ENCODE data around the gene MTFP1. TPM values are rescaled to one million over a fixed set of nuclear protein-coding genes. Genes with fewer than 3 reads are reported as not detected.
"Not testable (repeated sequence)": the region's sequence is repeated elsewhere in the genome, so short reads cannot be mapped to it uniquely, and the experiment has no call there.

MTFP1 gene
- total RNA-seq, 2 experiments from 2014 or later = 37.2 to 38.0 TPM

- Histone ChIP-seq H3K4me3 (ENCODE audit: low read length) (no peak overlapping the region), H3K4me1 (ENCODE audit: insufficient read depth, low read length) (peaks cover 18% of the 10 kb centered on the region), H3K27me3 (ENCODE audit: control insufficient read depth in 1 of 2, insufficient read depth in 2 of 2, low read length in 2 of 2) (peaks cover 17 to 19% of the 10 kb centered on the region in 2 experiments), H3K9me3 (ENCODE audit: control insufficient read depth in 1 of 2, insufficient read depth in 1 of 2, low read length in 2 of 2) (peaks cover 0 to 15% of the 10 kb centered on the region in 2 experiments), H3K36me3 (ENCODE audit: insufficient read depth, low read length) (no peaks in the 10 kb centered on the region), H3K27ac (ENCODE audit: low read depth in 1 of 2, low read length in 2 of 2) (no peak overlapping the region)
- no peak overlapping the region for H3K27ac Mint-ChIP-seq
- peak in 8 of 14 experiments; percentile 19 to 75 (median 44) for DNase-seq
- peaks cover 72% of the 10 kb centered on the region for H3K27me3 Mint-ChIP-seq
- POLR2A ChIA-PET = no interaction called here
- peaks cover 4% of the 10 kb centered on the region for H3K36me3 Mint-ChIP-seq (ENCODE audit: low read depth)
- CTCF ChIA-PET = interaction anchor here (0.9 to 2.2 kb wide), 5 partner anchors 8 to 157 kb away, joined by 3 to 6 read pairs (median 4); no protein-coding TSS in a partner anchor
- peaks cover 16% of the 10 kb centered on the region for H3K4me1 Mint-ChIP-seq (ENCODE audit: low read depth)
- H3K9me3 Mint-ChIP-seq = peaks cover 6% of the 10 kb centered on the region
- ATAC-seq (ENCODE audit: poor library complexity) = peak; percentile 63
- intact Hi-C loops (cut with DNase I, micrococcal nuclease) = loop anchor here in 1 of 2 experiments (5.0 kb wide), 1 partner anchor 42 kb away; no protein-coding TSS in a partner anchor
- TF ChIP-seq CTCF (IDR thresholded peaks at IDR 0.05) = peak; percentile 68
- no peak overlapping the region for H3K4me3 Mint-ChIP-seq
Measured at GRCh38 chr22:30444632-30445437, 19.3 kb downstream of the MTFP1 start.

- Histone ChIP-seq H3K27me3 (ENCODE audit: control insufficient read depth in 1 of 2, insufficient read depth in 2 of 2, low read length in 2 of 2) (peaks cover 15% of the 10 kb centered on the region in 2 experiments), H3K4me3 (ENCODE audit: low read length) (no peak overlapping the region), H3K9me3 (ENCODE audit: control insufficient read depth in 1 of 2, insufficient read depth in 1 of 2, low read length in 2 of 2) (peaks cover 0 to 13% of the 10 kb centered on the region in 2 experiments), H3K27ac (ENCODE audit: low read depth in 1 of 2, low read length in 2 of 2) (no peak overlapping the region), H3K4me1 (ENCODE audit: insufficient read depth, low read length) (peaks cover 18% of the 10 kb centered on the region), H3K36me3 (ENCODE audit: insufficient read depth, low read length) (no peaks in the 10 kb centered on the region)
- DNase-seq (no peak), ATAC-seq (ENCODE audit: poor library complexity) (no peak)
- ChIA-PET POLR2A (no interaction called here), CTCF (interaction anchor here (0.9 to 2.2 kb wide), 5 partner anchors 11 to 158 kb away, joined by 3 to 8 read pairs (median 4); no protein-coding TSS in a partner anchor)
- Mint-ChIP-seq H3K4me3 (no peak overlapping the region), H3K27ac (no peak overlapping the region), H3K9me3 (peaks cover 6% of the 10 kb centered on the region), H3K27me3 (peaks cover 70% of the 10 kb centered on the region), H3K36me3 (ENCODE audit: low read depth) (peaks cover 4% of the 10 kb centered on the region), H3K4me1 (ENCODE audit: low read depth) (peaks cover 16% of the 10 kb centered on the region)
- intact Hi-C loops (cut with DNase I, micrococcal nuclease) = loop anchor here in 1 of 2 experiments (5.0 kb wide), 1 partner anchor 42 kb away; no protein-coding TSS in a partner anchor
- TF ChIP-seq CTCF (IDR thresholded peaks at IDR 0.05) = peak; percentile 23
Measured at GRCh38 chr22:30445438-30446145, 20.0 kb downstream of the MTFP1 start.

GRCh38 chr22:30447656-30448055 is 22.1 kb downstream of the MTFP1 start:
- TF ChIP-seq CTCF (IDR thresholded peaks at IDR 0.05) = no peak
- peaks cover 0 to 13% of the 10 kb centered on the region in 2 experiments for H3K9me3 ChIP-seq (ENCODE audit: control insufficient read depth in 1 of 2, insufficient read depth in 1 of 2, low read length in 2 of 2)
- intact Hi-C loops (cut with DNase I, micrococcal nuclease) = loop anchor here in 1 of 2 experiments (5.0 kb wide), 1 partner anchor 40 kb away; no protein-coding TSS in a partner anchor
- no peaks in the 10 kb centered on the region for H3K36me3 ChIP-seq (ENCODE audit: insufficient read depth, low read length)
- no peak overlapping the region for H3K4me3 ChIP-seq (ENCODE audit: low read length)
- no peak for DNase-seq
- peaks cover 10 to 12% of the 10 kb centered on the region in 2 experiments for H3K27me3 ChIP-seq (ENCODE audit: control insufficient read depth in 1 of 2, insufficient read depth in 2 of 2, low read length in 2 of 2)
- ChIA-PET POLR2A (no interaction called here), CTCF (no interaction called here)
- Mint-ChIP-seq H3K36me3 (ENCODE audit: low read depth) (no peaks in the 10 kb centered on the region), H3K27me3 (peaks cover 69% of the 10 kb centered on the region), H3K4me3 (no peak overlapping the region), H3K4me1 (ENCODE audit: low read depth) (peaks cover 10% of the 10 kb centered on the region), H3K27ac (no peak overlapping the region), H3K9me3 (peaks cover 3% of the 10 kb centered on the region)
- no peak overlapping the region for H3K27ac ChIP-seq (ENCODE audit: low read depth in 1 of 2, low read length in 2 of 2)
- ATAC-seq (ENCODE audit: poor library complexity) = no peak
- H3K4me1 ChIP-seq (ENCODE audit: insufficient read depth, low read length) = peaks cover 10% of the 10 kb centered on the region

- CTCF ChIA-PET; ATAC-seq (ENCODE audit: poor library complexity); POLR2A ChIA-PET; H3K27ac Mint-ChIP-seq; intact Hi-C loops (cut with DNase I, micrococcal nuclease); H3K27me3 ChIP-seq (ENCODE audit: control insufficient read depth in 1 of 2, insufficient read depth in 2 of 2, low read length in 2 of 2); H3K36me3 ChIP-seq (ENCODE audit: insufficient read depth, low read length); DNase-seq; H3K4me3 Mint-ChIP-seq; H3K4me1 Mint-ChIP-seq (ENCODE audit: low read depth); H3K9me3 Mint-ChIP-seq; H3K27ac ChIP-seq (ENCODE audit: low read depth in 1 of 2, low read length in 2 of 2); H3K4me3 ChIP-seq (ENCODE audit: low read length); H3K36me3 Mint-ChIP-seq (ENCODE audit: low read depth); H3K9me3 ChIP-seq (ENCODE audit: control insufficient read depth in 1 of 2, insufficient read depth in 1 of 2, low read length in 2 of 2); H3K4me1 ChIP-seq (ENCODE audit: insufficient read depth, low read length): not testable (repeated sequence)
- peaks cover 60% of the 10 kb centered on the region for H3K27me3 Mint-ChIP-seq
Measured at GRCh38 chr22:30451488-30451887, 25.9 kb downstream of the MTFP1 start.

Data from CD4-positive, alpha-beta T cell (primary cell).